Mucosa of descending colon (tissue), 3 donors: ENCODE data around the gene FRRS1. TPM values are rescaled to one million over a fixed set of nuclear protein-coding genes. Genes with fewer than 3 reads are reported as not detected.

Source experiments
- ATAC-seq: fragments of 200-7000 bp; cut with Tn5 transposase; one replicate; pipeline ENCODE4 v1.9.1; 2020; ENCODE audit warnings: mild to moderate bottlenecking, moderate library complexity
- DNase-seq, 3 donors: peaks; one replicate each; pipeline ENCODE4 v3.0.0-alpha.2; 2020
- H3K36me3 ChIP-seq: fragments of 200-600 bp; one replicate; pipeline ENCODE4 v1.8.0; 2021; ENCODE audit warnings: low read depth, mild to moderate bottlenecking
- H3K4me1 ChIP-seq: fragments of 200-600 bp; one replicate; pipeline ENCODE4 v1.8.0; 2021; ENCODE audit warnings: low read depth, mild to moderate bottlenecking
- H3K4me3 ChIP-seq: fragments of 200-600 bp; one replicate; pipeline ENCODE4 v1.8.0; 2021; ENCODE audit warnings: mild to moderate bottlenecking
- H3K9me3 ChIP-seq: fragments of 200-600 bp; one replicate; pipeline ENCODE4 v1.8.0; 2021; ENCODE audit warnings: mild to moderate bottlenecking
- CTCF ChIP-seq: fragments of 200-600 bp; IDR thresholded peaks from one replicate; pipeline ENCODE4 v1.8.0; 2022; ENCODE audit warnings: antibody characterized with exemption, mild to moderate bottlenecking
- intact Hi-C, 2 donors: fragments of 100-400 bp; cut with DNase I in 1 of 2; cut with micrococcal nuclease in 1 of 2; formaldehyde crosslinking; loops; one replicate each; pipeline versions ENCODE4 v1.11.0 to v1.11.1; 2022; cut with DNase I, micrococcal nuclease
- total RNA-seq, 3 donors: library from RNA; stranded (reverse); fragmentation: NEBNext Ultra II Directional in 2 of 3; extraction: Animal tissue kit (Norgen Biotek cat#: 25700) in 2 of 3; gene quantifications; one replicate each; pipeline versions ENCODE4 v1.2.1 to v1.2.4, GENCODE V29; 2021 to 2023
- donor health status: DM: no; HTN: no; CAD: no; lungs with moderate emphysema.
- donor health status: DM: no; HTN: no; CAD: no.
- donor health status: DM: no; HTN: yes; CAD: no.

Gene FRRS1
- total RNA-seq, 3 donors from 2014 or later, result 8.4 to 38.0 (median 17.6) TPM

DNA sequence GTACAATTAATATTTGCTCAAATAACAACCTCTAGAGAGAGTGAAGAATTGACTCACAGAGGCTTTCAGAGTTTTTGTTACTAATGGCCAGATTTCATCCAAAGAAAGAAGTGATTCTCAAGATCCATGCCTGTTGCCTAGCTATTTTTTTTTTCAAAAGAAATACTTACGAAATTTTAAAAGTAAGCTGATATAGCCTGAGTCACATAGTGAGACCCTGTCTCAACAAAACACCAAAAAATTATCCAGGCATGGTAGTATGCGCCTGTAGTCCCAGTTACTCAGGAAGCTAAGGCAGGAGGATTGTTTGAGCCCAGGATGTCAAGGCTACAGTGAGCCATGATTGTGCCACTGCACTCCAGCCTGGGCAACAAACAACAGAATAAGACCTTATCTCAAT, 105.9 kb downstream of the FRRS1 start:
- H3K36me3 ChIP-seq, result no peaks in the 10 kb centered on the region
- intact Hi-C loops, result no loop called here
- no peaks in the 10 kb centered on the region for H3K4me1 ChIP-seq
- no peak for ATAC-seq
- no peak for DNase-seq
- H3K4me3 ChIP-seq, result no peak overlapping the region
- TF ChIP-seq CTCF, result no peak
- no peaks in the 10 kb centered on the region for H3K9me3 ChIP-seq

DNA sequence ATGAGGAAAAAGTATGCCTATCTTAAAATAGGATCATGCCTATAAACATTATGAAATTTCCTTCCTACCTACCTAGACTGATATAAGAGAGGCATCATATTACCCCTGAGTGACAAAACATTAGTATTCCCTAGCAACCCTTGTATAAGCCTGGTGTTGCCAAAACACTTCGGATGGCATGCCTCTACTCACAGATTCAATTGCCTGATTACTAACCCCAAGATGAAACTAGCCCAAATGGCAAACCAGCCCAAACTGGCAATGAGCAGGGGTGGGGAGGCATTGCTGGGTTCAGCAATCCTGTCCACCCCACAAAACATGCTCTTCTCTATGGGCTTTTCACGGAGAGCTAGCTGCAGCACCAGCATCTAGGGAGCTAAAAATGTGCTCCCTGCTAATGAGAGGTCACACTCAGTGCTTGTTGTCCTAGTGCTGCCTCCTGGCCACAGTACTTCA, 106.7 kb downstream of the FRRS1 start:
- no peak for DNase-seq

More for the DNA sequence above, 106.7 kb downstream of the FRRS1 start:
- no peak for ATAC-seq
- intact Hi-C loops, result no loop called here
- Histone ChIP-seq H3K36me3 (no peaks in the 10 kb centered on the region), H3K4me1 (no peaks in the 10 kb centered on the region), H3K9me3 (no peaks in the 10 kb centered on the region), H3K4me3 (no peak overlapping the region)
- no peak for TF ChIP-seq CTCF

Other genes with a start within 250 kb of the FRRS1 start
- 1 to 10 TPM; 1.6 to 4.4 (median 4.3) TPM for gene PALMD, start 120.5 kb downstream of the FRRS1 start, total RNA-seq
- 10 to 100 TPM; 24.6 to 28.2 (median 27.5) TPM for gene AGL, start 83.7 kb upstream of the FRRS1 start, total RNA-seq
- 100 to 1,000 TPM in 2 of 3 donors, 10 to 100 TPM in 1; 86.2 to 205 (median 159) TPM for gene SLC35A3, start 203.4 kb upstream of the FRRS1 start, total RNA-seq